B cell (primary cell): ENCODE results near the gene ABCC1.

Source experiments
- CTCF ChIP-seq: fragments of 200-600 bp; IDR thresholded peaks from one replicate; pipeline ENCODE4 v1.8.0; 2022; ENCODE audit warnings: antibody characterized with exemption, mild to moderate bottlenecking
- EZH2 ChIP-seq: IDR thresholded peaks from 2 replicates; pipeline ENCODE4 v1.6.1; 2012; ENCODE audit warnings: borderline replicate concordance, low read depth, mild to moderate bottlenecking, moderate library complexity, low read length; ENCODE audit not compliant: insufficient read depth, poor library complexity, severe bottlenecking

GRCh38 chr16:16149710-16150116 lies 200.3 kb downstream of the ABCC1 start:
- TF ChIP-seq CTCF: no peak
- TF ChIP-seq EZH2: no peak
